Ammon's horn (tissue), 1 donor: Measurements from ENCODE around the gene ELANE.
"Not testable (repeated sequence)": the region's sequence is repeated elsewhere in the genome, so short reads cannot be mapped to it uniquely, and the experiment has no call there.

Source experiments
- DNase-seq: peaks from one replicate; pipeline ENCODE4 v3.0.0-alpha.2; 2016; ENCODE audit warnings: low spot score

The ELANE gene

GRCh38 chr19:814152-815078 lies 37.7 kb upstream of the ELANE start:
- no peak for DNase-seq

- no peak for DNase-seq
Observed at GRCh38 chr19:815079-815774, 36.9 kb upstream of the ELANE start.

DNA sequence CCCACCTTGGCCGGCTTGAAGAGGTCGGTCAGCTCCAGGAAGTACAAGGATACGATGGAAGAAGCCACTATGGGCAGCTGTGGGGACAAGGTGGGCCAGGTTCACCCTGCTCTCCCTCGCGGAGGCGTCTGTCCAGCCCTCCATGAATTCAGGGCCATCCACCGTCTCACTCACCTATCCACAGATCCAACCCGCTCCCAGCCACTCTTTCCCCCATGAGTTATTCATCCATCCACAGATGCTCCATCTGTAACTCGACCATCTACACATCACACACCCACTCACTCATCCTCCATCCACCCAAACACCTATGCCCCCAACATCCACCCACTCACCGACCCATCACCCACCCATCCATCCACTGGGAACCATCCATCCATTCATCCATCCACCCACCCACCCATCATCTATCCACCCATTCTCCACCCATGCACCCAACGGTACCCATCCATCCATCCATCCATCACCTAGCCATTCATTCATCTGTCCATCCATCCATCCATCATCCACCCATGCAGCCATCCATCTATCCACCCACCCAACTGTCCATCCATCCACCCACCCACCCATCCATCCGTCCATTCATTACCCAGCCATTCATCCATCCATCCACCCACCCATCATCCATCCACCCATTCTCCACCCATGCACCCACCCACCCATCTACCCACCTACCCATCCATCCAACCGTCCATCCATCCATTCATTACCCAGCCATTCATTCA lies 36.2 kb upstream of the ELANE start:
- DNase-seq = no peak

DNA sequence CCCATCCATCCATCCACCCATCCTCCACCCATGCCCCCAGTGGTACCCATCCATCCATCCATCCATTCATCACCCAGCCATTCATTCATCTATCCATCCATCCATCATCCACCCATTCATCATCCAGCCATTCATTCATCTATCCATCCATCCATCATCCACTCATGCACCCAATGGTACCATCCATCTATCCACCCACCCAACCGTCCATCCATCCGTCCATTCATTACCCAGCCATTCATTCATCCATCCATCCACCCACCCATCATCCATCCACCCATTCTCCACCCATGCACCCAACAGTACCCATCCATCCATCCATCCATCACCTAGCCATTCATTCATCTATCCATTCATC lies 35.6 kb upstream of the ELANE start:
- no peak for DNase-seq

DNA sequence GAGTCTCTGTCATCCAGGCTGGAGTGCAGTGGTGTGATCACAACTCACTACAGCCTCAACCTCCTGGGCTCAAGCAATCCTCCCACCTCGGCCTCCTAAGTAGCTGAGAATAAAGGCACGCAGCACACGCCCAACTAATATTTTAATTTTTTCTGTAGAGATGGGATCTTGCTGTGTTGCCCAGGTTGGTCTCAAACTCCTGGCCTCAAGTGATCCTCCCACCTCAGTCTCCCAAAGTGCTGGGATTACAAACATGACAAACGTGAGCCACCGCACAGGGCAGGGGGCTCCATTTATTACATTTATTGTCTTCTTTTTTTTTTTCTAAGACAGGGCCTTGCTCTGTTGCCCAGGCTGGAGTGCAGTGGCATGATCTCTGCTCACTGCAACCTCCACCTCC lies 31.9 kb upstream of the ELANE start:
- not testable (repeated sequence) for DNase-seq

GRCh38 chr19:821231-821824 lies 30.8 kb upstream of the ELANE start:
- DNase-seq = no peak

GRCh38 chr19:821825-822503 lies 30.1 kb upstream of the ELANE start, which contains the start of gene PLPPR3:
PLPPR3 (minus strand) TSS chr19:821955; CDS start chr19:821559, 396 bp downstream.
- no peak for DNase-seq

- no peak for DNase-seq
Observed at GRCh38 chr19:823565-824121, 28.5 kb upstream of the ELANE start.

GRCh38 chr19:824885-825284 lies 27.2 kb upstream of the ELANE start:
- no peak for DNase-seq

DNA sequence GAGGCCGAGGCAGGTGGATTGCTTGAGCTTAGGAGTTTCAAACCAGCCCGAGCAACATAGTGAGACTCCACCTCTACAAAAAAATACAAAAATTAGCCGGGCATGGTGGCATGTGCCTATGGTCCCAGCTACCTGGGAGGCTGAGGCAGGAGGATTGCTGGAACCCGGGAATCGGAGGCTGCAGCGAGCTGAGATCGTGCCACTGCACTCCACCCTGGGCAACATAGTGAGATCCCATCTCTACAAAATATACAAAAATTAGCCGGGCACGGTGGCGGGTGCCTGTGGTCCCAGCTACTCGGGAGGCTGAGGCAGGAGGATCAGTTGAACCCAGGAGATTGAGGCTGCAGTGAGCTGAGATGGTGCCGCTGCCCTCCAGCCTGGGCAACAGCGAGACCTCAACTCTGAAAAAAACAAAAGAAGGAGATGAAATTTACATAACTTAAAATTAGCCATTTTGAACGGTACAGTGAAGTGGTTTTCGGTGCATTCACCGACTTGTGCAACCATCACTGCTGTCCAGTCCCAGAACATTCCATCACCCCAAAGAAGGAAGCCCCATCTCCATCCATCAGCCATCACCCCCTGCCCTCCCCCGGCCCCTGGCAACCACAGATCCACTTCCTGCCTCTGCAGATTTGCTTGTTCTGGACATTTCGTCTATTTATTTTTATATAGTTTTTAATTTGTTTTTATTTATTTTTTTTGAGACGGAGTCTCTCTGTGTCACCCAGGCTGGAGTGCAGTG lies 26.0 kb upstream of the ELANE start:
- no peak for DNase-seq

DNA sequence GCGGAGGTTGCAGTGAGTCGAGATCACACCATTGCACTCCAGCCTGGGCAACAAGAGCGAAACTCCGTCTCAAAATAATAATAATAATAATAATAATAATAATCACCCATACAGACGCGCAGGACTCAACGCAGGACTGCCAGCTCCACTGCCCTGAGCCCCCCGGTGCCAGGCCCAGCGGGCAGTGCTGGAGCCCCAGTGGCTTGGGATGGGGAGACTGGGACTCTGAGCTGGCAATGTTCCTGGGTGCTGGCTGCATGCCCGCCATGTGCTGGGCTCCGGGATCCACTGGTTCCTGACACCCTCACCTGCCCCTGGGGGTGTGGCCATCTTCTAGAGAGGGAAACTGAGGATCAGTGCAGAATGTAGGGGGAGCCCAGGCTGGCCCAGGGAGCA lies 24.8 kb upstream of the ELANE start:
- no peak for DNase-seq

- DNase-seq = no peak
Observed at GRCh38 chr19:827710-828321, 24.3 kb upstream of the ELANE start, which contains the start of gene AZU1. AZU1 (plus strand) TSS chr19:827837; CDS start chr19:827847, 10 bp downstream.

DNA sequence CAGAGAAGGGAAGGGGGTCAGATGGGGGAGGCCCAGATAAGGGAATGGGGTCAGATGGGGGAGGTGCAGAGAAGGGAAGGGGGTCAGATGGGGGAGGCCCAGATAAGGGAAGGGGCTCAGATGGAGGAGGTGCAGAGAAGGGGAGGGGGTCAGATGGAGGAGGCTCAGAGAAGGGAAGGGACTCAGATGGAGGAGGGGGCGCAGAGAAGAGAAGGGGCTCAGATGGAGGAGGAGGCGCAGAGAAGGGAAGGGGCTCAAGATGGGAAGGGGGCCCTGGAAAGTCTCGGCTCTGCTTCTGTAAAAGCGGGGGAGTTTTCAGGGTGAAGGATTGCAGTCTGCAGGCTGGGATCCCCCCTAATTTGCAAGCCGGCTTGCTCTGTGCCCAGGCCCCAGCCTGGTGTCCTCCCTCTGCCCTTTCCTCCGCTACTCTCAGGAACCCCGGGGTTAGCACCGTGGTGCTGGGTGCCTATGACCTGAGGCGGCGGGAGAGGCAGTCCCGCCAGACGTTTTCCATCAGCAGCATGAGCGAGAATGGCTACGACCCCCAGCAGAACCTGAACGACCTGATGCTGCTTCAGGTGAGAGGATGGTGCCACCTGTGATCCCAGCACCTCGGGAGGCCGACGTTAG lies 22.9 kb upstream of the ELANE start:
- DNase-seq = no peak

- no peak for DNase-seq
Observed at GRCh38 chr19:831407-832369, 20.4 kb upstream of the ELANE start.

- DNase-seq = no peak
Observed at GRCh38 chr19:834216-834615, 17.9 kb upstream of the ELANE start.

GRCh38 chr19:835210-835810 lies 16.8 kb upstream of the ELANE start:
- no peak for DNase-seq

DNA sequence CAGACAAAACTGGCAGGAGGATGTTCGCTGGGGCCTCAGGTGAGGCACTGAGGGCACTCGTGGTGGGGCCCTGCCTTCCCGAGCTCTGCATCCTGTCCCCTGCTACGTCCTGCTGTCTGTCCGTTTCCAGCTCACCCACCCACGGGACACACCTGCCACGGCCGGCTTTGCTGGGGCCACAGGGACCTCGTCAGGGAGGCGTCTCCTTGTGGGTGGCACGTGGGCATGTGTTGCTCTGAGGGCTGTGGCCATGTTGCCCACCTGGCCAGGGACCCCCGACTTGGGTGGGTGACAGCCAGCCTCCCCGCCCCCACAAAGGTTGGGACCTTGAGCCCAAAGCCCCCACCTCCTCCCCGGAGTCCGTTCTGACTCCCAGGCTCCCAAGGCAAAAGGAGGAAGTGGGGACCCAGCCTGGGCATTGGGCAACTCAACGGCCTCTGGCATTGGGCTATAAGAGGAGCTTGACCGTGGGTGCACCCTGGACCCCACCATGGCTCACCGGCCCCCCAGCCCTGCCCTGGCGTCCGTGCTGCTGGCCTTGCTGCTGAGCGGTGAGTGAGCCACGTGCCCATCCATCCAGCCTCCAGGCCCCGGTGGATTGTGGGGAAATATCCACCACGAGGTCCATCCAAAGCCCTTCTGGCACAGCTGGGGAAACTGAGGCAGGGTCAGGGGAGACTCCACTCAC lies 11.4 kb upstream of the ELANE start, which contains the start of gene PRTN3:
Gene PRTN3 (plus strand): TSS at position 481 of the 688 bp plus-strand sequence. CDS start 10 bp downstream, at position 491.
- DNase-seq = no peak
